Sigmoid colon (tissue), 7 donors: Measurements from ENCODE around the gene FBXO9. TPM values are rescaled to one million over a fixed set of nuclear protein-coding genes. Genes with fewer than 3 reads are reported as not detected.

Source experiments
- DNase-seq: peaks from one replicate; pipeline ENCODE4 v3.0.0-alpha.2; 2019
- H3K27ac ChIP-seq, 4 donors: fragments of 200-600 bp; sonication (generic); one replicate each; pipeline ENCODE4 v1.5.1; 2016 to 2019; ENCODE audit warnings: mild to moderate bottlenecking in 1 of 4
- H3K27me3 ChIP-seq, 3 donors: fragments of 200-600 bp; sonication (generic); one replicate each; pipeline ENCODE4 v1.5.1; 2019; ENCODE audit warnings: mild to moderate bottlenecking in 1 of 3
- H3K36me3 ChIP-seq, 4 donors: fragments of 200-600 bp; sonication (generic); one replicate each; pipeline ENCODE4 v1.5.1; 2016 to 2019
- H3K4me1 ChIP-seq, 4 donors: fragments of 200-600 bp; sonication (generic); one replicate each; pipeline ENCODE4 v1.5.1; 2017 to 2019
- H3K4me3 ChIP-seq, 4 donors: fragments of 200-600 bp; sonication (generic); one replicate each; pipeline ENCODE4 v1.5.1; 2017 to 2019; ENCODE audit warnings: mild to moderate bottlenecking in 2 of 4, moderate library complexity in 1 of 4
- H3K9me3 ChIP-seq, 4 donors: fragments of 200-600 bp in 3 of 4; sonication (generic) in 3 of 4; one replicate each; pipeline versions ENCODE4 v1.5.1 to v1.6.1; 2013 to 2019
- EP300 ChIP-seq, 4 donors: sonication (generic); formaldehyde crosslinking; IDR thresholded peaks; one replicate each; pipeline ENCODE4 v1.6.1; 2017; ENCODE audit warnings: antibody characterized with exemption in 4 of 4
- POLR2A ChIP-seq, 2 donors: fragments of 450-650 bp; IDR thresholded peaks; one replicate each; pipeline ENCODE4 v1.6.1; 2016; ENCODE audit warnings: antibody characterized with exemption in 2 of 2, mild to moderate bottlenecking in 2 of 2, moderate library complexity in 2 of 2
- POLR2AphosphoS5 ChIP-seq, 4 donors: sonication (generic); formaldehyde crosslinking; IDR thresholded peaks; one replicate each; pipeline ENCODE4 v1.6.1; 2017; ENCODE audit warnings: antibody characterized with exemption in 4 of 4
- WGBS, 2 donors: extraction: QIAGEN DNeasy Blood & Tissue Kit; methylation state at CpG; one replicate each; pipeline ENCODE4 v1.1.7; 2013; 5-methylcytosine and 5-hydroxymethylcytosine counted together
- intact Hi-C: fragments of 100-400 bp; cut with DNase I; formaldehyde crosslinking; loops from one replicate; pipeline ENCODE4 v1.15.1; 2023
- polyA plus RNA-seq, 3 donors: library from polyadenylated mRNA; stranded (reverse); fragments of 200-250 nt; gene quantifications; one replicate each; pipeline ENCODE4 v1.2.3, GENCODE V29; 2013
- small RNA-seq, 3 donors: library from RNA; depleted of rRNA; stranded (forward); fragments of <200 nt; gene quantifications; one replicate each; pipeline ENCODE3, GENCODE V24; 2016
- total RNA-seq, 4 donors: library from RNA; depleted of rRNA; stranded (reverse); fragments of >200 nt; gene quantifications; one replicate each; pipeline ENCODE4 v1.1.0, GENCODE V29; 2016
- TF ChIP-seq, protein P1 (sequence below), 4 experiments: fragments of 450-650 bp in 3 of 4; fragments of 200-600 bp in 1 of 4; IDR thresholded peaks; one replicate each; pipeline ENCODE4 v1.5.1; 2016 to 2019; ENCODE audit warnings: antibody characterized with exemption in 4 of 4, mild to moderate bottlenecking in 3 of 4, moderate library complexity in 2 of 4
- donor health status: healthy with polysubstance abuse.
- donor health status: Bipolar disorder and iron deficiency.
- donor health status: healthy.

FBXO9 gene
- total and polyA plus RNA-seq, 7 donors: 22.4 to 63.1 (median 41.9) TPM

DNA sequence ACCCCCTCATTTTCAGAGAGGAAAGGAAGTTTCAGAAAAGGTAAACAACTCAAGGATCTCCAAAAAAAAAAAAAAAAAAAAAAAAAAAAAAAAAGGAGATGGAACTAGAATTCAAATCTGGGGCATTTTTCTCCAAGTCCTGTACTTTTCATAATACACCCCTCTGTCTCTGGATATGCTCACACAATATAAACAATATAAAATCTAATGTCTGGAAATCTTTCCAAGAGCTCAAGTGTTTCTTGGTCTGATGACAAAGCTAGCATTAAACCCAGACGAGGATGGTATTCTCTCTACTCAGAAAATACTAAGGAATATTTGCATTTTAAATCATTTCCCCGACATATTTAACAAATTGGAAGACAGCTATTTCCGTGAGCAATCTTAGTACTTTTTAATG lies 77.6 kb downstream of the FBXO9 start:
- Histone ChIP-seq H3K9me3 (no peaks in the 10 kb centered on the region), H3K4me3 (no peak overlapping the region), H3K36me3 (no peaks in the 10 kb centered on the region), H3K27ac (peak overlapping the region; percentile 55 to 79 (median 77)), H3K4me1 (peaks cover 0 to 62% (median 45%) of the 10 kb centered on the region in 4 donors), H3K27me3 (no peaks in the 10 kb centered on the region)
- intact Hi-C loops: loop anchor here (2.0 to 10.0 kb wide), 3 partner anchors 18 to 148 kb away; partner anchors contain the start of genes FBXO9 and GSTA4
- no peak for DNase-seq
- 61 to 65% methylated on average over 3 of the region's 3 CpGs for WGBS, 2 donors
- peak; percentile 72 to 85 (median 80) for TF ChIP-seq POLR2AphosphoS5 (IDR thresholded peaks at IDR 0.05)
- TF ChIP-seq, protein P1, sequence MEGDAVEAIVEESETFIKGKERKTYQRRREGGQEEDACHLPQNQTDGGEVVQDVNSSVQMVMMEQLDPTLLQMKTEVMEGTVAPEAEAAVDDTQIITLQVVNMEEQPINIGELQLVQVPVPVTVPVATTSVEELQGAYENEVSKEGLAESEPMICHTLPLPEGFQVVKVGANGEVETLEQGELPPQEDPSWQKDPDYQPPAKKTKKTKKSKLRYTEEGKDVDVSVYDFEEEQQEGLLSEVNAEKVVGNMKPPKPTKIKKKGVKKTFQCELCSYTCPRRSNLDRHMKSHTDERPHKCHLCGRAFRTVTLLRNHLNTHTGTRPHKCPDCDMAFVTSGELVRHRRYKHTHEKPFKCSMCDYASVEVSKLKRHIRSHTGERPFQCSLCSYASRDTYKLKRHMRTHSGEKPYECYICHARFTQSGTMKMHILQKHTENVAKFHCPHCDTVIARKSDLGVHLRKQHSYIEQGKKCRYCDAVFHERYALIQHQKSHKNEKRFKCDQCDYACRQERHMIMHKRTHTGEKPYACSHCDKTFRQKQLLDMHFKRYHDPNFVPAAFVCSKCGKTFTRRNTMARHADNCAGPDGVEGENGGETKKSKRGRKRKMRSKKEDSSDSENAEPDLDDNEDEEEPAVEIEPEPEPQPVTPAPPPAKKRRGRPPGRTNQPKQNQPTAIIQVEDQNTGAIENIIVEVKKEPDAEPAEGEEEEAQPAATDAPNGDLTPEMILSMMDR (IDR thresholded peaks at IDR 0.05): no peak
- peak in 3 of 4 donors; percentile 8 to 71 (median 50) for TF ChIP-seq EP300 (IDR thresholded peaks at IDR 0.05)
- TF ChIP-seq POLR2A (IDR thresholded peaks at IDR 0.05): no peak

GRCh38 chr6:53143710-53144109 lies 78.5 kb downstream of the FBXO9 start:
- peaks cover 0 to 62% (median 45%) of the 10 kb centered on the region in 4 donors for H3K4me1 ChIP-seq
- no peaks in the 10 kb centered on the region for H3K27me3 ChIP-seq
- peak overlapping the region; percentile 53 to 79 (median 77) for H3K27ac ChIP-seq
- no peaks in the 10 kb centered on the region for H3K36me3 ChIP-seq
- H3K4me3 ChIP-seq: no peak overlapping the region
- no peak for TF ChIP-seq POLR2AphosphoS5 (IDR thresholded peaks at IDR 0.05)
- no peak for TF ChIP-seq EP300 (IDR thresholded peaks at IDR 0.05)
- TF ChIP-seq, protein P1 (IDR thresholded peaks at IDR 0.05): no peak
- TF ChIP-seq POLR2A (IDR thresholded peaks at IDR 0.05): no peak
- DNase-seq: no peak
- WGBS, 2 donors: 59 to 69% methylated on average over 3 of the region's 3 CpGs
- intact Hi-C loops: loop anchor here (2.0 to 10.0 kb wide), 3 partner anchors 17 to 149 kb away; partner anchors contain the start of genes FBXO9 and GSTA4
- H3K9me3 ChIP-seq: no peaks in the 10 kb centered on the region

DNA sequence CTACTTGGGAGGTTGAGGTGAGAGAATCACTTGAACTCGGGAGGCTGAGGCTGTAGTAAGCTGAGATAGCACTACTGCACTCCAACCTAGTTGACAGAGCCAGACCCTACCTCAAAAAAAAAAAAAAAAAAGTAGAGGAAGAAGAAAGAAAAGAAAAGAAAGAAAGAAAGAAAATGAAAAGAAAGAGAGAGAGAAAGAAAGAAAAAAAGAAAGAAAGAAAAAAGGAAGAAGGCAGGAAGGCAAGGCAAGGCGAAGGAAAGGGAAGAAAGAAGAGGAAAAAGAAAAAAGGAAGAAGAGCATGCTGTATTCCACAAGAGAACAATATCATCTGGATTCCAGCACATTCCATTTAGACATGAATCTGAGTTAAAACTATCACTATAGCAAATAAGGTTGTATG lies 79.6 kb downstream of the FBXO9 start:
- H3K27ac ChIP-seq: peak overlapping the region; percentile 53 to 79 (median 77)
- TF ChIP-seq, protein P1 (IDR thresholded peaks at IDR 0.05): no peak
- intact Hi-C loops: loop anchor here (5.0 to 10.0 kb wide), 2 partner anchors 78 to 150 kb away; partner anchors contain the start of genes FBXO9 and GSTA4
- no peaks in the 10 kb centered on the region for H3K36me3 ChIP-seq
- no peak overlapping the region for H3K4me3 ChIP-seq
- no peaks in the 10 kb centered on the region for H3K27me3 ChIP-seq
- H3K4me1 ChIP-seq: peaks cover 0 to 57% (median 43%) of the 10 kb centered on the region in 4 donors
- 91 to 93% methylated on average over 2 of the region's 2 CpGs for WGBS, 2 donors
- H3K9me3 ChIP-seq: no peaks in the 10 kb centered on the region
- DNase-seq: no peak

- no peaks in the 10 kb centered on the region for H3K36me3 ChIP-seq
- H3K27me3 ChIP-seq: no peaks in the 10 kb centered on the region
- H3K9me3 ChIP-seq: no peaks in the 10 kb centered on the region
- no peak within 1 kb of the TSS for H3K27ac ChIP-seq
- no peak for DNase-seq
- no peak within 1 kb of the TSS for H3K4me3 ChIP-seq
- peaks cover 0 to 21% (median 18%) of the 10 kb centered on the region in 4 donors for H3K4me1 ChIP-seq
- TF ChIP-seq POLR2A (IDR thresholded peaks at IDR 0.05) (no peak), EP300 (IDR thresholded peaks at IDR 0.05) (no peak), POLR2AphosphoS5 (IDR thresholded peaks at IDR 0.05) (no peak)
- TF ChIP-seq, protein P1 (IDR thresholded peaks at IDR 0.05): no peak
- WGBS, 2 donors: 28 to 79% methylated on average over 5 of the region's 5 CpGs
- intact Hi-C loops: loop anchor here (10.0 kb wide), 1 partner anchor 154 kb away; the partner anchor contains the start of gene GSTA4
Observed at GRCh38 chr6:53148684-53149083, 83.5 kb downstream of the FBXO9 start, which contains the start of gene GCM1. Gene GCM1 (minus strand): TSS chr6:53148841. CDS start chr6:53145632, 3,209 bp downstream.

Small RNA genes within 50 kb of the gene (small RNA-seq; reads per million reads assigned to genes)
- gene RN7SL244P: 0 reads per million in 3 donors

Other genes starting within 250 kb of the FBXO9 start
- gene GSTA5, start 224.6 kb upstream of the FBXO9 start, total RNA-seq: not detected
- not detected for gene GSTA5, start 224.6 kb upstream of the FBXO9 start, polyA plus RNA-seq
- gene GSTA3, start 155.7 kb upstream of the FBXO9 start, total RNA-seq: not detected
- not detected for gene GSTA3, start 155.7 kb upstream of the FBXO9 start, polyA plus RNA-seq
- 10 to 100 TPM; 21.0 to 37.0 (median 32.0) TPM for gene GSTA4, start 70.1 kb upstream of the FBXO9 start, total RNA-seq
- 10 to 100 TPM; 15.6 to 18.0 (median 16.2) TPM for gene GSTA4, start 70.1 kb upstream of the FBXO9 start, polyA plus RNA-seq
- 10 to 100 TPM; 22.4 to 28.8 (median 23.9) TPM for gene CILK1, start 3.6 kb upstream of the FBXO9 start, total RNA-seq
- 1 to 10 TPM; 6.6 to 9.7 (median 7.3) TPM for gene CILK1, start 3.6 kb upstream of the FBXO9 start, polyA plus RNA-seq
- not detected for gene GCM1, start 83.4 kb downstream of the FBXO9 start, total RNA-seq
- under 1 TPM in 1 of 3 donors, not detected in 2; 0.09 TPM for gene GCM1, start 83.4 kb downstream of the FBXO9 start, polyA plus RNA-seq